ENCODE results near the gene ARHGEF17. TPM values are rescaled to one million over a fixed set of nuclear protein-coding genes. Genes with fewer than 3 reads are reported as not detected.

ARHGEF17 gene
- polyA plus RNA-seq, 1 donor (not counting 4 experiments of a cell fraction or from before 2014, with no cell fraction given): 5.1 TPM

DNA sequence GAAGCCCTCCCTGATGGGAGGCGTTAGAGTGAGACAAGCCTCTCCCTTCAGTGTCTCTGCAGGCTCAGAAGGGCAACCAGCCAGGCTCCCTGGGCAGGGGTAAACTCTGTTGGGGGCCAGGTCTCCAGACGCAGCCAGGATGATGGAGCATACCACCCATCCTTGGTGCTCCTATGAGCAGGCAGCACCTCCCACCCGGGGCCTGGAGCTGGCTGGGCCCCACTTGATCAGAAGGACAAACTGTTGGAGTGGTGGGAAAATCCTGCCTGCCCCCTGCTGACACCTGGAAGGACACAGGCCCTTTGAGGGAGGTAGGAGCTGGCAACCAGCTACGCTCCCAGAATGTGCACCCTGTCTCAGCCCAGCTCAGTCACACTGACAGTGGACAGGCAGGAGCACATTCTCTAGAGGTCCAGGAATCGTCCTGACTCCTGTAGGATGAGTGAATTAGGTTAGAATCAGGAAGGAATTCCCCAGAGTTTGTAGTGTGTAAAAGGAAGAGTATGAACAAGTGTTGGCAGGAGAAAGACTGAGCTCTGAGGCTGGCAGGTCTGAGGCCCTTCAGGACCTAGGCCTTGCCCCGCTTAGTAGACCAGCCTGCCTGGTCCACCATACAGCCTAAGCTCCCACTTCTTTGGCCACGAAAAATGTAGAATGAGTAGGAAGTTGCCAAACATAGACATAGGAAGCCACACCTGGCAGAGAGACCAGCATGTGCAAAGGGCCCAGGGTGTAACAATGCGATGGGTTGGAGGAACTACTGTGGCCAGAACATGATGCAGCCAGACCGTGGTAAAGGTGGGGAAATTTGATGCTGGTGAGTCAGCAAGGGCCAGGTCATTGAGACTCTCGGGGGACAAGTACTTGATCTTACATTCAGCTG, 19.1 kb downstream of the ARHGEF17 start:
- no peak overlapping the region for H3K27ac ChIP-seq (ENCODE audit: control insufficient read depth, insufficient read depth, low read length)
- H3K79me2 ChIP-seq (ENCODE audit: control insufficient read depth, insufficient read depth, low read length): no peaks in the 10 kb centered on the region
- H3K9ac ChIP-seq (ENCODE audit: control insufficient read depth, extremely low read depth, insufficient read depth, low read length): no peak overlapping the region
- peaks cover 2% of the 10 kb centered on the region for H4K20me1 ChIP-seq (ENCODE audit: control insufficient read depth, extremely low read depth, insufficient read depth, low read length)
- no peaks in the 10 kb centered on the region for H3K27me3 ChIP-seq (ENCODE audit: control insufficient read depth, extremely low read depth, insufficient read depth, low read length)
- no peak overlapping the region for H2AFZ ChIP-seq (ENCODE audit: control insufficient read depth, low read length)
- H3K4me2 ChIP-seq (ENCODE audit: control insufficient read depth, extremely low read depth, insufficient read depth, low read depth, low read length): no peak overlapping the region
- dilution Hi-C loops (cut with MboI; ENCODE audit: extremely low pct_ligation_motif_present, low sequenced_read_pairs): no loop called here
- FAIRE-seq (no peak), DNase-seq (ENCODE audit: low read depth, low spot score) (no peak)
- H3K9me1 ChIP-seq (ENCODE audit: control insufficient read depth, extremely low read depth, insufficient read depth, low read length): no peaks in the 10 kb centered on the region
- peaks cover 6% of the 10 kb centered on the region for H3K4me1 ChIP-seq (ENCODE audit: control insufficient read depth, extremely low read depth, insufficient read depth, low read length)
- no peaks in the 10 kb centered on the region for H3K9me3 ChIP-seq (ENCODE audit: control insufficient read depth, low read depth, low read length)
- H3K36me3 ChIP-seq (ENCODE audit: control insufficient read depth in 2 of 2, extremely low read depth in 1 of 2, insufficient read depth in 2 of 2, low read length in 2 of 2): no peaks in the 10 kb centered on the region
- no peak overlapping the region for H3K4me3 ChIP-seq (ENCODE audit: control insufficient read depth in 2 of 3, extremely low read depth in 1 of 3, insufficient read depth in 2 of 3, low read depth in 1 of 3, low read length in 3 of 3)
- TF ChIP-seq EZH2 (IDR thresholded peaks at IDR 0.05; ENCODE audit: low read length): no peak
- TF ChIP-seq, protein P1, sequence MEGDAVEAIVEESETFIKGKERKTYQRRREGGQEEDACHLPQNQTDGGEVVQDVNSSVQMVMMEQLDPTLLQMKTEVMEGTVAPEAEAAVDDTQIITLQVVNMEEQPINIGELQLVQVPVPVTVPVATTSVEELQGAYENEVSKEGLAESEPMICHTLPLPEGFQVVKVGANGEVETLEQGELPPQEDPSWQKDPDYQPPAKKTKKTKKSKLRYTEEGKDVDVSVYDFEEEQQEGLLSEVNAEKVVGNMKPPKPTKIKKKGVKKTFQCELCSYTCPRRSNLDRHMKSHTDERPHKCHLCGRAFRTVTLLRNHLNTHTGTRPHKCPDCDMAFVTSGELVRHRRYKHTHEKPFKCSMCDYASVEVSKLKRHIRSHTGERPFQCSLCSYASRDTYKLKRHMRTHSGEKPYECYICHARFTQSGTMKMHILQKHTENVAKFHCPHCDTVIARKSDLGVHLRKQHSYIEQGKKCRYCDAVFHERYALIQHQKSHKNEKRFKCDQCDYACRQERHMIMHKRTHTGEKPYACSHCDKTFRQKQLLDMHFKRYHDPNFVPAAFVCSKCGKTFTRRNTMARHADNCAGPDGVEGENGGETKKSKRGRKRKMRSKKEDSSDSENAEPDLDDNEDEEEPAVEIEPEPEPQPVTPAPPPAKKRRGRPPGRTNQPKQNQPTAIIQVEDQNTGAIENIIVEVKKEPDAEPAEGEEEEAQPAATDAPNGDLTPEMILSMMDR (optimal IDR thresholded peaks at IDR 0.05 in 1 of 3, IDR thresholded peaks at IDR 0.05 in 1 of 3, conservative IDR thresholded peaks at IDR 0.05 in 1 of 3; ENCODE audit: extremely low read depth in 1 of 3, insufficient read depth in 2 of 3, low read length in 3 of 3): no peak

DNA sequence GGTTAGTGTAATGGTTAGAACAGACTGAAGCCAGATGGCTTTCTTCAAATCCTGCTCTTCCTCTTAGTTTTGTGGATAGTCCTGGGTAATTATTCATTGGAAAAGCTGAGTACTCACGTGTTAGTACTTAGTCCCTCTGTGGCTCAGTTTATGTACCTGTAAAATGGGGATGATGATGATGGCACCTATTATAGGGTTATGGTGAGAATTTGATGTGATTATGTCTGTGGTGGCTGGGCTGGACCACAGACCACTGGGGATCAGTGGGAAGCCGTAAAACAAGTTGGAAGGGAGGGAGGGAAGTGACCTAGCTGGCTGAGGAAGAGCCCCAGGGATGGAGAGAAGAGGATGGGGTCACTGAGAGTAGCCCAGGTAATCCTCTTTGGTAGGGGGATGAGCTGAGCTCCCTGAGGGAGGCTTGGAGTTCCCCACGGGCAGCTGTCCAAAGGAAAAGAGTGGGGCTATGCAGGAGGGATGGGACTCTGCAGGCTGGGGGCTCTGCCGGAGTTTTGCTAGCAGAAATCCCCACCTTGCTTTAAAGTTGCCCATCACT, 19.8 kb downstream of the ARHGEF17 start:
- Histone ChIP-seq H3K79me2 (ENCODE audit: control insufficient read depth, insufficient read depth, low read length) (no peaks in the 10 kb centered on the region), H3K27ac (ENCODE audit: control insufficient read depth, insufficient read depth, low read length) (no peak overlapping the region), H3K4me2 (ENCODE audit: control insufficient read depth, extremely low read depth, insufficient read depth, low read depth, low read length) (no peak overlapping the region), H3K9me3 (ENCODE audit: control insufficient read depth, low read depth, low read length) (no peaks in the 10 kb centered on the region), H3K36me3 (ENCODE audit: control insufficient read depth in 2 of 2, extremely low read depth in 1 of 2, insufficient read depth in 2 of 2, low read length in 2 of 2) (no peaks in the 10 kb centered on the region), H3K9ac (ENCODE audit: control insufficient read depth, extremely low read depth, insufficient read depth, low read length) (no peak overlapping the region), H3K9me1 (ENCODE audit: control insufficient read depth, extremely low read depth, insufficient read depth, low read length) (no peaks in the 10 kb centered on the region), H4K20me1 (ENCODE audit: control insufficient read depth, extremely low read depth, insufficient read depth, low read length) (peaks cover 2% of the 10 kb centered on the region), H3K4me1 (ENCODE audit: control insufficient read depth, extremely low read depth, insufficient read depth, low read length) (peaks cover 6% of the 10 kb centered on the region), H2AFZ (ENCODE audit: control insufficient read depth, low read length) (no peak overlapping the region), H3K4me3 (ENCODE audit: control insufficient read depth in 2 of 3, extremely low read depth in 1 of 3, insufficient read depth in 2 of 3, low read depth in 1 of 3, low read length in 3 of 3) (no peak overlapping the region), H3K27me3 (ENCODE audit: control insufficient read depth, extremely low read depth, insufficient read depth, low read length) (no peaks in the 10 kb centered on the region)
- FAIRE-seq (no peak), DNase-seq (ENCODE audit: low read depth, low spot score) (no peak)
- TF ChIP-seq EZH2 (IDR thresholded peaks at IDR 0.05; ENCODE audit: low read length): no peak
- TF ChIP-seq, protein P1 (optimal IDR thresholded peaks at IDR 0.05 in 1 of 3, IDR thresholded peaks at IDR 0.05 in 1 of 3, conservative IDR thresholded peaks at IDR 0.05 in 1 of 3; ENCODE audit: extremely low read depth in 1 of 3, insufficient read depth in 2 of 3, low read length in 3 of 3): no peak
- dilution Hi-C loops (cut with MboI; ENCODE audit: extremely low pct_ligation_motif_present, low sequenced_read_pairs): no loop called here

Measured in keratinocyte (primary cell).